ENCODE data around the gene RALA.

Gene RALA

DNA sequence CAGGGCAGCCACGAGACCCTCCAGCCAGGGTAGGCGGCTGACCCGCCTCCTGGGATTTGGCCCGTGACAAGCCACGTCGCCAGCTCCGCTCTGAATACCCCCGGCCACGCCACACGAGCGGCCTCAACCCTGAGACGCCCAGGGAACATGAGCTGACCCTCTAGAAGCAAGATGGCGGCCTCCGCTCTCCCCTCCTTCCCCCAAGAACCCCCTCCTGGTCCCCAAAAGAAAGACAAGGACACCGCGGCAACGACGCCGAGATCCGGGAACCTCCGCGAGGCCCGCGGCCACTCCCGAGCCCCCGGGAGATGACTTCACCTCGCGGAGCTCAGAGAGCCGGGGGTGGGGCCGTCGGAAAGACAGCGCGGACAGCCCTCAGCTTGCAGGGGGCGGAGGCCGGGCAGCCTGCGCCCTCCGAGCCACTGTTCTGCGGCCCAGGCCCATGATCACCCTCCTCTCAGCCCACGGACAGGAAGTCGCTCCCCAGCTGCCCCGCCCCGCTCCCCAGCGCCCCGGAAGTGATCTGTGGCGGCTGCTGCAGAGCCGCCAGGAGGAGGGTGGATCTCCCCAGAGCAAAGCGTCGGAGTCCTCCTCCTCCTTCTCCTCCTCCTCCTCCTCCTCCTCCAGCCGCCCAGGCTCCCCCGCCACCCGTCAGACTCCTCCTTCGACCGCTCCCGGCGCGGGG is at the start of gene RALA:
Gene RALA, plus strand, starts transcription at position 526 of the 685 bp plus-strand sequence. CDS start 63,096 bp downstream, outside the sequence.
- H3K27ac Mint-ChIP-seq, result peak within 1 kb of the TSS; percentile 98
- DNase-seq (peak; percentile 82 to 90), ATAC-seq (peak; percentile 99)
- H3K4me3 Mint-ChIP-seq, result peak within 1 kb of the TSS; percentile 94 to 100
- H3K27me3 Mint-ChIP-seq, result no peaks in the 10 kb centered on the region
- peaks cover 0 to 7% of the 10 kb centered on the region in 2 donors for H3K9me3 Mint-ChIP-seq
- H3K4me1 Mint-ChIP-seq, result peaks cover 51% of the 10 kb centered on the region

DNA sequence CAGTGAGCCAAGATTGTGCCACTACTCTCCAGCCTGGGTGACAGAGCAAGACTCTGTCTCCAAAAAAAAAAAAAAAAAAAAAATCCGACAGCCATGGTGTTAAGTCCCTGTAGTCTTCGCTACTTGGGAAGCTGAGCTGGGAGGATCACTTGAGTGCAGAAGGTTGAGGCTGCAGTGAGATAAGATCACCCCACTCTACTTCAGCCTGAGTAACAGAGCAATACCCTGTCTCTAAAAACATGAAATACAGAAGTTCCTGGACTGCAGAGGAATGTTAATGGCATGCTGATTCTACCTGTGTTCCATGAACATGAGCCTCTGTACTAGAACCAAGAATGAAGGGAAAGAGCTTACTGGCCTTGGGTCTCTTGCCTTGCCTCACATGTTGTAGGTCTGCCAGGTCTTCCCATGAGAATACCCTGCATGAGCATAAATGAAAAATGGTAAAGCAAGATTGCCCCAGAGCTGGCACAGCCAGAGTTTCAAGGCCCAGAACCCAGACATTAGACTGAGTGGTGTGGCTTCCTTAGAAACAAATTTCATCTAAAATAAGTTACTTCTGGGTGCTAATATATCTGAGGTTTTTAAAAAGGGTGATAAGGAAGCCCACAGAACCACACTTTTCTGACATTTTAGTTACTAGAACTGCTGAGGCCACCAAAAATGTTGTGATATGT is 48.6 kb upstream of the RALA start:
- Mint-ChIP-seq H3K9me3 (no peaks in the 10 kb centered on the region), H3K27me3 (no peaks in the 10 kb centered on the region), H3K27ac (no peak overlapping the region), H3K4me3 (no peak overlapping the region), H3K4me1 (peaks cover 3% of the 10 kb centered on the region)
- ATAC-seq (no peak), DNase-seq (no peak)

GRCh38 chr7:39577229-39577874 is 46.0 kb upstream of the RALA start:
- no peak for DNase-seq
- Mint-ChIP-seq H3K4me1 (peaks cover 12% of the 10 kb centered on the region), H3K9me3 (no peaks in the 10 kb centered on the region), H3K4me3 (no peak overlapping the region), H3K27me3 (no peaks in the 10 kb centered on the region), H3K27ac (no peak overlapping the region)
- peak; percentile 23 for ATAC-seq

GRCh38 chr7:39580149-39580874 is 43.1 kb upstream of the RALA start:
- H3K27ac Mint-ChIP-seq, result no peak overlapping the region
- no peaks in the 10 kb centered on the region for H3K9me3 Mint-ChIP-seq
- H3K4me1 Mint-ChIP-seq, result peaks cover 20% of the 10 kb centered on the region
- DNase-seq, result peak; percentile 65 to 73
- H3K4me3 Mint-ChIP-seq, result no peak overlapping the region
- ATAC-seq, result peak; percentile 85
- H3K27me3 Mint-ChIP-seq, result no peaks in the 10 kb centered on the region

GRCh38 chr7:39582536-39582935 is 40.8 kb upstream of the RALA start:
- no peaks in the 10 kb centered on the region for H3K27me3 Mint-ChIP-seq
- H3K9me3 Mint-ChIP-seq, result no peaks in the 10 kb centered on the region
- H3K4me1 Mint-ChIP-seq, result peaks cover 28% of the 10 kb centered on the region
- no peak overlapping the region for H3K27ac Mint-ChIP-seq
- ATAC-seq (peak; percentile 53), DNase-seq (no peak)
- no peak overlapping the region for H3K4me3 Mint-ChIP-seq

DNA sequence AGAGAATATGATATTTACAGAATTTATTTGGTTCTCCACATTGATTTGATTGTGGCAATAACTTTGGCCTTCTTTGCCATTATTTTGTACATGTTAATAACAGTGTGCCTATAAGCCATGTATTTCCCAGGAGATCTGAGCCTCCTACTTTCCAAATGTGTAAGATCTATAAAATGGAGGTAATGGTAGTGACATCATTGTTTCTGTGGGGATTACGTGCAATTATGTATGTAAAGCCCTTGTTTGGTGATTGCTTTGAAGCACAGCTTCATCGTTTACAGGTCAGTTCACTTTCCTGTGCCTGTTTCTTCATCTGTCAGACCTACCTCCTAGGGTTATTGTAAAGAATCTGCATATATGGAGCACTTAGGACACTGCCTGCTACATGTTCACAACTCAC is 39.8 kb upstream of the RALA start:
- Mint-ChIP-seq H3K9me3 (no peaks in the 10 kb centered on the region), H3K4me1 (peaks cover 28% of the 10 kb centered on the region), H3K4me3 (no peak overlapping the region), H3K27ac (no peak overlapping the region), H3K27me3 (no peaks in the 10 kb centered on the region)
- DNase-seq, result no peak
- ATAC-seq, result no peak

- Mint-ChIP-seq H3K27me3 (no peaks in the 10 kb centered on the region), H3K4me3 (no peak overlapping the region), H3K27ac (no peak overlapping the region), H3K4me1 (peaks cover 48% of the 10 kb centered on the region), H3K9me3 (peaks cover 7% of the 10 kb centered on the region in 2 donors)
- no peak for ATAC-seq
- DNase-seq, result no peak
Observed at GRCh38 chr7:39587393-39587792, 36.0 kb upstream of the RALA start.

DNA sequence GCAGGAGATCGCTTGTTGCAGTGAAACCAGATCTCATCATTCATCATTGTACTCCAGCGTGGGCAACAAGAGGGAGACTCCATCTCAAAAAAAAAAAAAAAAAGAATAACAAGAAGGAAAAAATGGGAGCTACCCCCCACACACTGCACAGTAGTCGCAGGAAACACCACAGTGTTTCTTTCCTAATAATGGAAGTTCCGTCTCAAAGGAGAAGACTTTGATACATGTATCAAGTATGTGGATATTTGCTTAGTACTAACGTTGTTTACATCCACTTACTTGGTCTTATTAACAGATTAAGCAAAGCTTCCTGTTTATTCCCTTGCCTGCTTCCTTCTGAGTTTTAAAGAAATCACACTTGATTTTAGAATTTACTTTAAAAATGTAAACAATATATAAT is 35.0 kb upstream of the RALA start:
- H3K9me3 Mint-ChIP-seq, result peaks cover 7% of the 10 kb centered on the region in 2 donors
- H3K27ac Mint-ChIP-seq, result no peak overlapping the region
- H3K4me1 Mint-ChIP-seq, result peaks cover 57% of the 10 kb centered on the region
- DNase-seq (no peak), ATAC-seq (no peak)
- no peak overlapping the region for H3K4me3 Mint-ChIP-seq
- H3K27me3 Mint-ChIP-seq, result no peaks in the 10 kb centered on the region

DNA sequence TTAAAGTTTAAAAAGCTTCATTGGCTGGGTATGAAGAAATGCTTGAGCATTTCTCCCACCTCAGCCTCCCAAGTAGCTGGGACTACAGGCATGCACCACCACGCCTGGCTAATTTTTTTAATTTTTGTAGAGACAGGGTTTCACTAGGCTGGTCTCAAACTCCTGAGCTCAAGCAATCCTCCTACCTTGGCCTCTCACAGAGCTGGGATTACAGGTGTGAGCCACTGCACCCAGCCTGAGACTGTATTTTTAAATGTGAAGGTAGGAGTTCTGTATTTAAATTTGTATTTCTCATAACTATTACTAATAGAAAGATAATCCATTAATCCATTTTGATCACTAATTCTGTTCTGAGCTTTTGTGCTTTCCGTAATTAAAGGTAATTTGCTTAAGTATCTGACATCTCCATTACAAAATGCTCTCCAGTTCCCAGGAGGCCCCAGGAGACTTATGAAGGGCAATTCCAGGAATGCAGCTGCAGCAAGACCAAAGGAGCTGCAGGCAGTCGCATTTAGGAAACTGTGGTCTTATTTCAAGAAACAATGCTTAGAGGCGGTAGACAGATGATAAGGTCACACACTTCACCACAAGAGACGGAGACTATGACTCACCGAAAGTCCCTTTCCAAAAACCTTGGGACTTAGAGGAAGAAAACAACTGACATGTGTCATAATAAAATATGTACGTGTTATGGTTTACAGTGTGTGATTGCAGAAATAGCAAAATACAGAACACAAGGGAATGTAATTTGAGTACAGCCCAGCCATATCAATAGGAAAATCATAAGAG is 33.9 kb upstream of the RALA start:
- H3K4me1 Mint-ChIP-seq, result peaks cover 54% of the 10 kb centered on the region
- DNase-seq (peak; percentile 62 to 83), ATAC-seq (peak; percentile 97)
- H3K4me3 Mint-ChIP-seq, result peak overlapping the region; percentile 57 to 72
- H3K9me3 Mint-ChIP-seq, result peaks cover 7 to 14% of the 10 kb centered on the region in 2 donors
- H3K27me3 Mint-ChIP-seq, result no peaks in the 10 kb centered on the region
- peak overlapping the region; percentile 89 to 92 for H3K27ac Mint-ChIP-seq

DNA sequence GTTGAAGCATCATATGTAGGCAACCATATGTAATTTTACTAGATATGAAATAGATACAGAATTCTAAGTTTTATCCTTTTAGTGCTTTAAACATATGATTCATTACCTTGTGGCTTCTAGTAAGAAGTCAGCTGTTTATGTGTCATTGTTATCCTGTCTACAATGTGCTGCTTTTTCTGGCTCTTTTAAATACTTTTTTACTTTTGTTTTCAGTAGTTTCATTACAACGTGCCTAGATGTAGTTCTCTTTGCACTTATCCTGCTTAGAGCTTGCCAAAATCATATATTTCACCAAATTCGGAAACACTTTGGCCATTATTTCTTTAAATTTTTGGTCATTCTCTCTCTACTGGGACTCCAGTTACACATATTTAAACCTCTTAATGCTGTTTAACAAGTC is 30.8 kb upstream of the RALA start:
- H3K27ac Mint-ChIP-seq, result peak overlapping the region; percentile 50 to 93
- peak overlapping the region; percentile 57 to 66 for H3K4me3 Mint-ChIP-seq
- no peaks in the 10 kb centered on the region for H3K27me3 Mint-ChIP-seq
- H3K9me3 Mint-ChIP-seq, result peaks cover 7 to 14% of the 10 kb centered on the region in 2 donors
- peaks cover 46% of the 10 kb centered on the region for H3K4me1 Mint-ChIP-seq
- ATAC-seq, result peak; percentile 68
- no peak for DNase-seq

- DNase-seq (no peak), ATAC-seq (no peak)
- Mint-ChIP-seq H3K27ac (no peak overlapping the region), H3K9me3 (peaks cover 7 to 14% of the 10 kb centered on the region in 2 donors), H3K4me1 (peaks cover 36% of the 10 kb centered on the region), H3K27me3 (no peaks in the 10 kb centered on the region), H3K4me3 (no peak overlapping the region)
Observed at GRCh38 chr7:39594988-39595620, 28.3 kb upstream of the RALA start.

- Mint-ChIP-seq H3K4me1 (peaks cover 31% of the 10 kb centered on the region), H3K9me3 (peaks cover 0 to 11% of the 10 kb centered on the region in 2 donors), H3K27ac (no peak overlapping the region), H3K4me3 (no peak overlapping the region), H3K27me3 (no peaks in the 10 kb centered on the region)
- no peak for ATAC-seq
- no peak for DNase-seq
Observed at GRCh38 chr7:39602351-39602750, 21.0 kb upstream of the RALA start.

DNA sequence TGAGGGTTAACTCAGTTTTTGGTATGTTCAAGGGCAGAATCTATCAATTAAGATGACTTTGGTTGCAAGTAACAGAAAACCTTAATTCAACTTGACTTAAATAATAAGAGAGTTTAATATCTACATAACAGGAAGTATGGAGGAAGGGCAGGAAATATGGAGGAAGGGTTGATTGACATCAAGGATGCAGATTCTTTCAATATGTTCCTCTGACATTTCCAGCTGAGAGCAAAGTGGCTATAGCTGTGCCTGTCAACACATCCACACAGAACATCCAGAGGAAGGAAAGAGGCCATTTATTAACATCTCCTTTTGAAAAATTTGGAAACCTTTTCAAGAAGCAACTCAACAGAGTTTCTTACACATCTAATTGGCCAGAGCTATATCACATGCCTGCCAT is 19.4 kb upstream of the RALA start:
- no peaks in the 10 kb centered on the region for H3K27me3 Mint-ChIP-seq
- H3K27ac Mint-ChIP-seq, result no peak overlapping the region

GRCh38 chr7:39605087-39605486 is 18.3 kb upstream of the RALA start:
- Mint-ChIP-seq H3K4me3 (peak overlapping the region; percentile 13 to 38), H3K27ac (peak overlapping the region in 1 of 2 donors; percentile 45), H3K9me3 (peaks cover 0 to 11% of the 10 kb centered on the region in 2 donors), H3K27me3 (peaks cover 6% of the 10 kb centered on the region), H3K4me1 (peaks cover 52% of the 10 kb centered on the region)
- no peak for DNase-seq
- ATAC-seq, result peak; percentile 87

More for the DNA sequence above, 19.4 kb upstream of the RALA start:
- Mint-ChIP-seq H3K4me1 (peaks cover 41% of the 10 kb centered on the region), H3K4me3 (no peak overlapping the region), H3K9me3 (peaks cover 0 to 11% of the 10 kb centered on the region in 2 donors)
- no peak for DNase-seq
- no peak for ATAC-seq

Data from stimulated activated naive CD8-positive, alpha-beta T cell treated with anti-CD3 and anti-CD28 coated beads, Interleukin-15, amount 100 ng/mL, for 72 hours (primary cell).